Fibroblast of lung (primary cell): ENCODE measurements around the gene PSMD2.

Source experiments
- CTCF ChIP-seq, 2 donors: IDR thresholded peaks in 1 of 2; conservative IDR thresholded peaks in 1 of 2; 1 replicate in 1 of 2; 2 replicates in 1 of 2; pipeline ENCODE4 v1.5.1; 2011 to 2012; ENCODE audit warnings: low read length in 2 of 2, control low read depth in 1 of 2, inconsistent platforms in 1 of 2, low read depth in 1 of 2, mild to moderate bottlenecking in 1 of 2
- EZH2 ChIP-seq: IDR thresholded peaks from 2 replicates; pipeline ENCODE4 v1.5.1; 2012; ENCODE audit warnings: low read length, control low read depth, mild to moderate bottlenecking; ENCODE audit errors: missing control alignments

GRCh38 chr3:184335291-184335660 is 36.2 kb downstream of the PSMD2 start:
- TF ChIP-seq CTCF (conservative IDR thresholded peaks at IDR 0.05 in 1 of 2, IDR thresholded peaks at IDR 0.05 in 1 of 2; ENCODE audit: low read depth in 1 of 2, low read length in 2 of 2), result no peak
- no peak for TF ChIP-seq EZH2
